ENCODE measurements around the gene MAST2.

MAST2 gene

GRCh38 chr1:45880930-45881329, 77.5 kb downstream of the MAST2 start:
- no peak overlapping the region for H3K4me3 ChIP-seq (ENCODE audit: low read length)
- TF ChIP-seq CTCF (conservative IDR thresholded peaks at IDR 0.05; ENCODE audit: low read depth, low read length) = no peak
- DNase-seq (ENCODE audit: low read depth) = no peak

DNA sequence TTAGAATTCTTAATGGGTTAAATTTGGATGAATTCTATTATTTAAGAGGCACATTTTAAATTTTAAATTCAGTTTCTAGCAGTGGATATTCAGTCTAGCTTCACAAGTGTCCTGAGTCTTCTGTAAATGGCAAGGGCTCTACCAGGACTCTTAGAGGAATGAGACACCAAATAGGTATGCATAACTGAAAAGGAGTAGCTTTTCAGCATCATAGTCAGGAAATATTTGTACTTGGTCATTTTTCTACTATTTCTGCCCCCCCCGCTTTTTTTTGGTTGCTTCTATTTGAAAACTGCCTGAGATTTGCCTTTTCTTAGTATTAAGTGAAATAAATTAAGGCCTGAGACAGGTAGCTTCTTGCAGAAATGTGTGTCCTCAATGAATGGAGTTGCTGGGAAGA, 80.2 kb downstream of the MAST2 start:
- no peak for TF ChIP-seq CTCF (conservative IDR thresholded peaks at IDR 0.05; ENCODE audit: low read depth, low read length)
- no peak overlapping the region for H3K4me3 ChIP-seq (ENCODE audit: low read length)
- no peak for DNase-seq (ENCODE audit: low read depth)

DNA sequence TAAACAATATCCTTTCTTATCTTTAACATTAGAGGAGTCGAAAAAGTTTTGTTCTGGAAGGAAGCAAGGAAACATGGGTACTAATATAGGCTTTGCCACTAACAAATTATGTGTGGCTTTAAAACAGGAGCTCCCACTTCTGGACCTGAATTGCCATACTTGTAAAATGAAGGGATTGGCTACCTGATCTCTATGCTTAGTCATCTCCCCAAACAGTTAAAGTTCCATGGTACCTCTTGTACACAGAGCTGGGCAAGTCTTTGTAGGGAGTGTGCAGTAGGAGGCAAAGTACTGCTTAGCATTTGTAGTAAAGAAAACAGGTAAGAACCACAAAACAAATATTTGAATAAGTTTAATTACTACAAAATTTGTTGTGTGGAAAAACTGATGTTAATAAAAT, 81.3 kb downstream of the MAST2 start:
- no peak for TF ChIP-seq CTCF (conservative IDR thresholded peaks at IDR 0.05; ENCODE audit: low read depth, low read length)
- DNase-seq (ENCODE audit: low read depth) = no peak
- H3K4me3 ChIP-seq (ENCODE audit: low read length) = no peak overlapping the region

DNA sequence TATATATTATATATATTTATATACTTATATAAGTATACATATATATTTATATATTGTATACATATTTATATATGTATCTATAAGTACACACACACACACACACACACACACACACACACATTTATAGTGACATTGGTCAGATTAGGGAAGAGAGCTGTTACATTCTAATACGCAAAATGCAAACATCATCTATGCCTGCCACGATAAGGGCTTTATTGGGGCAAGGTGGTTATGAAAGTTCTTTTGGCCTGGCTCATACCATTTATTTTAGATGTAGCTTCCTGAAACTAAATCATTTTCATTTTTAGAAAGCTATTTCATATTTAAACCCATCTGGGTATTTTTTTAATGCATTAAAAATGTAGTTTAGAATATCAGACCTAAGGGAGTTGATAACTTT, 82.8 kb downstream of the MAST2 start:
- DNase-seq (ENCODE audit: low read depth) = no peak
- no peak overlapping the region for H3K4me3 ChIP-seq (ENCODE audit: low read length)
- TF ChIP-seq CTCF (conservative IDR thresholded peaks at IDR 0.05; ENCODE audit: low read depth, low read length) = no peak

- no peak for TF ChIP-seq CTCF (conservative IDR thresholded peaks at IDR 0.05; ENCODE audit: low read depth, low read length)
- no peak for DNase-seq (ENCODE audit: low read depth)
- no peak overlapping the region for H3K4me3 ChIP-seq (ENCODE audit: low read length)
Measured at GRCh38 chr1:45887156-45887842, 83.9 kb downstream of the MAST2 start.

DNA sequence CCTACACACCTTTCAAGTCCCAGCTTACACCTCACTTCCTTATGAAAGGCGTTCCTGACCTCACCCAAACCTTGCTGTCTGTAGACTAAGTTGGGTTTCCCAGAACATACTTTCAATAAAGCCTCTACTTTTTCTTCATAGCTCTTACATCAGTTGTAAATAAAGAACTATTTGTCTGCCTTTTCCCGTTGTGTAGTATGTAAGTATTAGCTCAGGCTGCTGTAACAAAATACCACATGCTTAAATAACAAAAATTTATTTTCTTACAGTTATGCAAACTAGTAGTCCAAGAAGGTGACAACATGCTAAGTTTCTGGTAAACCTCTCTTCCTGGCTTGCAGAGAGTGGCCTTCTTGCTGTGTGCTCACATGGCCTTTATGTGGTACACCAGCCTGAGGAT, 86.7 kb downstream of the MAST2 start:
- no peak overlapping the region for H3K4me3 ChIP-seq (ENCODE audit: low read length)
- no peak for DNase-seq (ENCODE audit: low read depth)

More for the DNA sequence above, 86.7 kb downstream of the MAST2 start:
- TF ChIP-seq CTCF (conservative IDR thresholded peaks at IDR 0.05; ENCODE audit: low read depth, low read length) = no peak

All from retinal pigment epithelial cell (primary cell).